ENCODE results near the gene RARS1.

GRCh38 chr5:168513861-168514428 is 27.7 kb downstream of the RARS1 start:
- TF ChIP-seq CTCF (IDR thresholded peaks at IDR 0.05) (no peak), POLR2A (IDR thresholded peaks at IDR 0.05) (no peak), POLR2AphosphoS5 (IDR thresholded peaks at IDR 0.05) (no peak)
